Astrocyte (in vitro differentiated cells and primary cell): ENCODE data around the gene ORAI2.

Experiments used
- EZH2 ChIP-seq: IDR thresholded peaks from 2 replicates; pipeline ENCODE4 v1.6.1; 2012; ENCODE audit warnings: mild to moderate bottlenecking, low read length, inconsistent platforms; ENCODE audit not compliant: insufficient read depth
- TF ChIP-seq, protein P1 (sequence below): IDR thresholded peaks from 2 replicates; pipeline ENCODE4 v1.5.1; 2011; ENCODE audit warnings: low read depth, mild to moderate bottlenecking, inconsistent platforms, low read length, moderate library complexity; ENCODE audit not compliant: insufficient read depth

DNA sequence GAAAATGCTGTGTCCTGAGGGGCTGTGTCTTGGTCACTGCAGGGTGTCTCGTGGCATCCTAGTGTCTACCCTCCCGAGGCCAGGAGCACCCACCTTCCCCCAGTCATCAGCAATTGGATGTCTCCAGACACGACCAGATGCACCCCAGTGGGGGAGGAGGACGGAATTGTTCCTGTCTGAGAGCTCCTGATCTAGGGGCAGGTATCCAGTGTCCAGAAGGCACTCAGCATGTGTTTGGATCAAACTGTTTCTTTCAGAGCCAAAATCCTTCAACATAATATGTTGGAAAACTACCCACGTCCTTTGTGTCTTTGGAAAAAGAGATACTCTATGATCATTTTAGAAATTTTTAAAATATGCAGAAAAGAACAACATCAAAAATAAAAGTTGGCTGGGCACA, 20.3 kb upstream of the ORAI2 start:
- TF ChIP-seq, protein P1, sequence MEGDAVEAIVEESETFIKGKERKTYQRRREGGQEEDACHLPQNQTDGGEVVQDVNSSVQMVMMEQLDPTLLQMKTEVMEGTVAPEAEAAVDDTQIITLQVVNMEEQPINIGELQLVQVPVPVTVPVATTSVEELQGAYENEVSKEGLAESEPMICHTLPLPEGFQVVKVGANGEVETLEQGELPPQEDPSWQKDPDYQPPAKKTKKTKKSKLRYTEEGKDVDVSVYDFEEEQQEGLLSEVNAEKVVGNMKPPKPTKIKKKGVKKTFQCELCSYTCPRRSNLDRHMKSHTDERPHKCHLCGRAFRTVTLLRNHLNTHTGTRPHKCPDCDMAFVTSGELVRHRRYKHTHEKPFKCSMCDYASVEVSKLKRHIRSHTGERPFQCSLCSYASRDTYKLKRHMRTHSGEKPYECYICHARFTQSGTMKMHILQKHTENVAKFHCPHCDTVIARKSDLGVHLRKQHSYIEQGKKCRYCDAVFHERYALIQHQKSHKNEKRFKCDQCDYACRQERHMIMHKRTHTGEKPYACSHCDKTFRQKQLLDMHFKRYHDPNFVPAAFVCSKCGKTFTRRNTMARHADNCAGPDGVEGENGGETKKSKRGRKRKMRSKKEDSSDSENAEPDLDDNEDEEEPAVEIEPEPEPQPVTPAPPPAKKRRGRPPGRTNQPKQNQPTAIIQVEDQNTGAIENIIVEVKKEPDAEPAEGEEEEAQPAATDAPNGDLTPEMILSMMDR = no peak
- TF ChIP-seq EZH2 = no peak
